Measurements from ENCODE around the gene PRKCA. TPM values are rescaled to one million over a fixed set of nuclear protein-coding genes. Genes with fewer than 3 reads are reported as not detected.

The PRKCA gene
- total and polyA plus RNA-seq, 2 experiments from 2014 or later = 6.4 to 35.4 TPM

DNA sequence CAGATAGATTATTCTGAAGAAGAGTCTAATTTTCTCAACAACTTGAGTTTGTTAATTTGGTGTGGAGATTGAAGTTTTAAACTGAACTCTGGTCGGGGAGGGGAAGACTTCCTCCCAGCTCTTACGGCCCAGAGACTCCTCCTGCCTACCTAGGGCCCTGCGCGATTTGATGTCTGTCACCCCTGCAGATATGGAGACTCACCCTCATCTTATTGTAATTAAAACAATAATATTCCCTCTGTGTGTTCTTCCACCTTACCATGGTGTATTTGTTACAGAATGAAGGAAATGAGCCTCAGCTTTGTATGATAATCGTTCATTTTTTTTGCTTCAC lies 348.1 kb downstream of the PRKCA start:
- no peaks in the 10 kb centered on the region for H3K27me3 ChIP-seq (ENCODE audit: insufficient read depth)

More for the DNA sequence above, 348.1 kb downstream of the PRKCA start:
- no peaks in the 10 kb centered on the region for H3K79me2 ChIP-seq (replicated peaks; ENCODE audit: insufficient read depth)
- TF ChIP-seq EZH2 (IDR thresholded peaks at IDR 0.05; ENCODE audit: low read depth, unreplicated experiment) (no peak), STAT1 (IDR thresholded peaks at IDR 0.05; ENCODE audit: unreplicated experiment) (no peak), NANOG (IDR thresholded peaks at IDR 0.05; ENCODE audit: borderline replicate concordance) (no peak), ZNF331 (CRISPR knock-in tag; IDR thresholded peaks at IDR 0.05; ENCODE audit: low read depth) (no peak), ZNF114 (CRISPR knock-in tag; IDR thresholded peaks at IDR 0.05) (no peak), CREB1 (CRISPR knock-in tag; IDR thresholded peaks at IDR 0.05; ENCODE audit: low read depth) (no peak), JUNB (IDR thresholded peaks at IDR 0.05; ENCODE audit: unreplicated experiment) (no peak), POLR2AphosphoS5 (IDR thresholded peaks at IDR 0.05; ENCODE audit: low read depth) (no peak), EZH2phosphoT487 (IDR thresholded peaks at IDR 0.05; ENCODE audit: unreplicated experiment) (no peak)
- TF ChIP-seq, protein P1, sequence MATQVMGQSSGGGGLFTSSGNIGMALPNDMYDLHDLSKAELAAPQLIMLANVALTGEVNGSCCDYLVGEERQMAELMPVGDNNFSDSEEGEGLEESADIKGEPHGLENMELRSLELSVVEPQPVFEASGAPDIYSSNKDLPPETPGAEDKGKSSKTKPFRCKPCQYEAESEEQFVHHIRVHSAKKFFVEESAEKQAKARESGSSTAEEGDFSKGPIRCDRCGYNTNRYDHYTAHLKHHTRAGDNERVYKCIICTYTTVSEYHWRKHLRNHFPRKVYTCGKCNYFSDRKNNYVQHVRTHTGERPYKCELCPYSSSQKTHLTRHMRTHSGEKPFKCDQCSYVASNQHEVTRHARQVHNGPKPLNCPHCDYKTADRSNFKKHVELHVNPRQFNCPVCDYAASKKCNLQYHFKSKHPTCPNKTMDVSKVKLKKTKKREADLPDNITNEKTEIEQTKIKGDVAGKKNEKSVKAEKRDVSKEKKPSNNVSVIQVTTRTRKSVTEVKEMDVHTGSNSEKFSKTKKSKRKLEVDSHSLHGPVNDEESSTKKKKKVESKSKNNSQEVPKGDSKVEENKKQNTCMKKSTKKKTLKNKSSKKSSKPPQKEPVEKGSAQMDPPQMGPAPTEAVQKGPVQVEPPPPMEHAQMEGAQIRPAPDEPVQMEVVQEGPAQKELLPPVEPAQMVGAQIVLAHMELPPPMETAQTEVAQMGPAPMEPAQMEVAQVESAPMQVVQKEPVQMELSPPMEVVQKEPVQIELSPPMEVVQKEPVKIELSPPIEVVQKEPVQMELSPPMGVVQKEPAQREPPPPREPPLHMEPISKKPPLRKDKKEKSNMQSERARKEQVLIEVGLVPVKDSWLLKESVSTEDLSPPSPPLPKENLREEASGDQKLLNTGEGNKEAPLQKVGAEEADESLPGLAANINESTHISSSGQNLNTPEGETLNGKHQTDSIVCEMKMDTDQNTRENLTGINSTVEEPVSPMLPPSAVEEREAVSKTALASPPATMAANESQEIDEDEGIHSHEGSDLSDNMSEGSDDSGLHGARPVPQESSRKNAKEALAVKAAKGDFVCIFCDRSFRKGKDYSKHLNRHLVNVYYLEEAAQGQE (IDR thresholded peaks at IDR 0.05; ENCODE audit: unreplicated experiment) = no peak
- TF ChIP-seq, protein P2, sequence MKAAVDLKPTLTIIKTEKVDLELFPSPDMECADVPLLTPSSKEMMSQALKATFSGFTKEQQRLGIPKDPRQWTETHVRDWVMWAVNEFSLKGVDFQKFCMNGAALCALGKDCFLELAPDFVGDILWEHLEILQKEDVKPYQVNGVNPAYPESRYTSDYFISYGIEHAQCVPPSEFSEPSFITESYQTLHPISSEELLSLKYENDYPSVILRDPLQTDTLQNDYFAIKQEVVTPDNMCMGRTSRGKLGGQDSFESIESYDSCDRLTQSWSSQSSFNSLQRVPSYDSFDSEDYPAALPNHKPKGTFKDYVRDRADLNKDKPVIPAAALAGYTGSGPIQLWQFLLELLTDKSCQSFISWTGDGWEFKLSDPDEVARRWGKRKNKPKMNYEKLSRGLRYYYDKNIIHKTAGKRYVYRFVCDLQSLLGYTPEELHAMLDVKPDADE (IDR thresholded peaks at IDR 0.05) = no peak
- TF ChIP-seq, protein P3, sequence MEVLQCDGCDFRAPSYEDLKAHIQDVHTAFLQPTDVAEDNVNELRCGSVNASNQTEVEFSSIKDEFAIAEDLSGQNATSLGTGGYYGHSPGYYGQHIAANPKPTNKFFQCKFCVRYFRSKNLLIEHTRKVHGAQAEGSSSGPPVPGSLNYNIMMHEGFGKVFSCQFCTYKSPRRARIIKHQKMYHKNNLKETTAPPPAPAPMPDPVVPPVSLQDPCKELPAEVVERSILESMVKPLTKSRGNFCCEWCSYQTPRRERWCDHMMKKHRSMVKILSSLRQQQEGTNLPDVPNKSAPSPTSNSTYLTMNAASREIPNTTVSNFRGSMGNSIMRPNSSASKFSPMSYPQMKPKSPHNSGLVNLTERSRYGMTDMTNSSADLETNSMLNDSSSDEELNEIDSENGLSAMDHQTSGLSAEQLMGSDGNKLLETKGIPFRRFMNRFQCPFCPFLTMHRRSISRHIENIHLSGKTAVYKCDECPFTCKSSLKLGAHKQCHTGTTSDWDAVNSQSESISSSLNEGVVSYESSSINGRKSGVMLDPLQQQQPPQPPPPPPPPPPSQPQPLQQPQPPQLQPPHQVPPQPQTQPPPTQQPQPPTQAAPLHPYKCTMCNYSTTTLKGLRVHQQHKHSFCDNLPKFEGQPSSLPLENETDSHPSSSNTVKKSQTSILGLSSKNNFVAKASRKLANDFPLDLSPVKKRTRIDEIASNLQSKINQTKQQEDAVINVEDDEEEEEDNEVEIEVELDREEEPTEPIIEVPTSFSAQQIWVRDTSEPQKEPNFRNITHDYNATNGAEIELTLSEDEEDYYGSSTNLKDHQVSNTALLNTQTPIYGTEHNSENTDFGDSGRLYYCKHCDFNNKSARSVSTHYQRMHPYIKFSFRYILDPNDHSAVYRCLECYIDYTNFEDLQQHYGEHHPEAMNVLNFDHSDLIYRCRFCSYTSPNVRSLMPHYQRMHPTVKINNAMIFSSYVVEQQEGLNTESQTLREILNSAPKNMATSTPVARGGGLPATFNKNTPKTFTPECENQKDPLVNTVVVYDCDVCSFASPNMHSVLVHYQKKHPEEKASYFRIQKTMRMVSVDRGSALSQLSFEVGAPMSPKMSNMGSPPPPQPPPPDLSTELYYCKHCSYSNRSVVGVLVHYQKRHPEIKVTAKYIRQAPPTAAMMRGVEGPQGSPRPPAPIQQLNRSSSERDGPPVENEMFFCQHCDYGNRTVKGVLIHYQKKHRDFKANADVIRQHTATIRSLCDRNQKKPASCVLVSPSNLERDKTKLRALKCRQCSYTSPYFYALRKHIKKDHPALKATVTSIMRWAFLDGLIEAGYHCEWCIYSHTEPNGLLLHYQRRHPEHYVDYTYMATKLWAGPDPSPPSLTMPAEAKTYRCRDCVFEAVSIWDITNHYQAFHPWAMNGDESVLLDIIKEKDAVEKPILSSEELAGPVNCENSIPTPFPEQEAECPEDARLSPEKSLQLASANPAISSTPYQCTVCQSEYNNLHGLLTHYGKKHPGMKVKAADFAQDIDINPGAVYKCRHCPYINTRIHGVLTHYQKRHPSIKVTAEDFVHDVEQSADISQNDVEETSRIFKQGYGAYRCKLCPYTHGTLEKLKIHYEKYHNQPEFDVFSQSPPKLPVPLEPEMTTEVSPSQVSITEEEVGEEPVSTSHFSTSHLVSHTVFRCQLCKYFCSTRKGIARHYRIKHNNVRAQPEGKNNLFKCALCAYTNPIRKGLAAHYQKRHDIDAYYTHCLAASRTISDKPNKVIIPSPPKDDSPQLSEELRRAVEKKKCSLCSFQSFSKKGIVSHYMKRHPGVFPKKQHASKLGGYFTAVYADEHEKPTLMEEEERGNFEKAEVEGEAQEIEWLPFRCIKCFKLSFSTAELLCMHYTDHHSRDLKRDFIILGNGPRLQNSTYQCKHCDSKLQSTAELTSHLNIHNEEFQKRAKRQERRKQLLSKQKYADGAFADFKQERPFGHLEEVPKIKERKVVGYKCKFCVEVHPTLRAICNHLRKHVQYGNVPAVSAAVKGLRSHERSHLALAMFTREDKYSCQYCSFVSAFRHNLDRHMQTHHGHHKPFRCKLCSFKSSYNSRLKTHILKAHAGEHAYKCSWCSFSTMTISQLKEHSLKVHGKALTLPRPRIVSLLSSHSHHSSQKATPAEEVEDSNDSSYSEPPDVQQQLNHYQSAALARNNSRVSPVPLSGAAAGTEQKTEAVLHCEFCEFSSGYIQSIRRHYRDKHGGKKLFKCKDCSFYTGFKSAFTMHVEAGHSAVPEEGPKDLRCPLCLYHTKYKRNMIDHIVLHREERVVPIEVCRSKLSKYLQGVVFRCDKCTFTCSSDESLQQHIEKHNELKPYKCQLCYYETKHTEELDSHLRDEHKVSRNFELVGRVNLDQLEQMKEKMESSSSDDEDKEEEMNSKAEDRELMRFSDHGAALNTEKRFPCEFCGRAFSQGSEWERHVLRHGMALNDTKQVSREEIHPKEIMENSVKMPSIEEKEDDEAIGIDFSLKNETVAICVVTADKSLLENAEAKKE (CRISPR knock-in tag; IDR thresholded peaks at IDR 0.05) = no peak
- TF ChIP-seq, protein P4, sequence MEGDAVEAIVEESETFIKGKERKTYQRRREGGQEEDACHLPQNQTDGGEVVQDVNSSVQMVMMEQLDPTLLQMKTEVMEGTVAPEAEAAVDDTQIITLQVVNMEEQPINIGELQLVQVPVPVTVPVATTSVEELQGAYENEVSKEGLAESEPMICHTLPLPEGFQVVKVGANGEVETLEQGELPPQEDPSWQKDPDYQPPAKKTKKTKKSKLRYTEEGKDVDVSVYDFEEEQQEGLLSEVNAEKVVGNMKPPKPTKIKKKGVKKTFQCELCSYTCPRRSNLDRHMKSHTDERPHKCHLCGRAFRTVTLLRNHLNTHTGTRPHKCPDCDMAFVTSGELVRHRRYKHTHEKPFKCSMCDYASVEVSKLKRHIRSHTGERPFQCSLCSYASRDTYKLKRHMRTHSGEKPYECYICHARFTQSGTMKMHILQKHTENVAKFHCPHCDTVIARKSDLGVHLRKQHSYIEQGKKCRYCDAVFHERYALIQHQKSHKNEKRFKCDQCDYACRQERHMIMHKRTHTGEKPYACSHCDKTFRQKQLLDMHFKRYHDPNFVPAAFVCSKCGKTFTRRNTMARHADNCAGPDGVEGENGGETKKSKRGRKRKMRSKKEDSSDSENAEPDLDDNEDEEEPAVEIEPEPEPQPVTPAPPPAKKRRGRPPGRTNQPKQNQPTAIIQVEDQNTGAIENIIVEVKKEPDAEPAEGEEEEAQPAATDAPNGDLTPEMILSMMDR (conservative IDR thresholded peaks at IDR 0.05; ENCODE audit: low read depth in 2 of 2) = no peak
- H3K9me2 ChIP-seq (ENCODE audit: insufficient read depth) = no peaks in the 10 kb centered on the region
- Mint-ChIP-seq H3K27ac (no peak overlapping the region), H3K9me3 (no peaks in the 10 kb centered on the region), H3K27me3 (ENCODE audit: insufficient read depth, low read depth, poor library complexity) (no peaks in the 10 kb centered on the region), H3K4me1 (peaks cover 17% of the 10 kb centered on the region), H3K4me3 (no peak overlapping the region), H3K36me3 (ENCODE audit: low read depth) (no peaks in the 10 kb centered on the region)
- H3K36me3 ChIP-seq (ENCODE audit: insufficient read depth) = no peaks in the 10 kb centered on the region
- DNase-seq (ENCODE audit: low spot score) (no peak), ATAC-seq (no peak)
- H3K27ac ChIP-seq (ENCODE audit: low read depth) = no peak overlapping the region
- no peak overlapping the region for H3K4me3 ChIP-seq
- H3K4me1 ChIP-seq (ENCODE audit: insufficient read depth) = 0 out of 2 replicates have a peak, but pooled peaks cover 3% of the 10 kb centered on the region
- no peak overlapping the region for H2AFZ ChIP-seq
- no peak overlapping the region for H3K4me2 ChIP-seq
- no peaks in the 10 kb centered on the region for H4K20me1 ChIP-seq (replicated peaks; ENCODE audit: insufficient read depth)
- H3F3A ChIP-seq (replicated peaks; ENCODE audit: low read depth) = no peaks in the 10 kb centered on the region
